RWPE2 (cell line): ENCODE data around the gene AEBP1.
"Not testable (repeated sequence)": the region's sequence is repeated elsewhere in the genome, so short reads cannot be mapped to it uniquely, and the experiment has no call there.

Experiments
- ATAC-seq: fragments of 200-7000 bp; cut with Tn5 transposase; 3 replicates; pipeline ENCODE4 v1.9.1; 2021; ENCODE audit warnings: low read depth
- DNase-seq: peaks from one replicate; pipeline ENCODE4 v3.0.0-alpha.2; 2020; ENCODE audit warnings: low spot score
- H3K27ac ChIP-seq: fragments of 450-650 bp; 2 replicates; pipeline ENCODE4 v1.5.1; 2017; ENCODE audit warnings: mild to moderate bottlenecking; ENCODE audit not compliant: poor library complexity, severe bottlenecking
- H3K27me3 ChIP-seq: fragments of 250-450 bp; sonication (Bioruptor Pico); 2 replicates; pipeline ENCODE4 v1.5.1; 2021; ENCODE audit warnings: mild to moderate bottlenecking, moderate library complexity; ENCODE audit not compliant: insufficient read depth, poor library complexity, severe bottlenecking
- H3K36me3 ChIP-seq: fragments of 250-450 bp; sonication (Bioruptor Pico); 2 replicates; pipeline ENCODE4 v1.5.1; 2020; ENCODE audit warnings: low read depth, mild to moderate bottlenecking, moderate library complexity
- H3K4me1 ChIP-seq: fragments of 250-450 bp; sonication (Bioruptor Pico); 2 replicates; pipeline ENCODE4 v1.5.1; 2021; ENCODE audit warnings: mild to moderate bottlenecking, moderate library complexity; ENCODE audit not compliant: insufficient read depth, poor library complexity, severe bottlenecking
- H3K4me3 ChIP-seq: fragments of 250-450 bp; sonication (Bioruptor Pico); 2 replicates; pipeline ENCODE4 v1.5.1; 2021; ENCODE audit warnings: mild to moderate bottlenecking, moderate library complexity; ENCODE audit not compliant: severe bottlenecking
- H3K9me3 ChIP-seq: fragments of 250-450 bp; sonication (Bioruptor Pico); 2 replicates; pipeline ENCODE4 v1.5.1; 2021; ENCODE audit warnings: mild to moderate bottlenecking, moderate library complexity; ENCODE audit not compliant: severe bottlenecking
- TF ChIP-seq, protein P1 (sequence below): fragments of 450-650 bp; IDR thresholded peaks from one replicate; pipeline ENCODE4 v1.5.1; 2017; ENCODE audit warnings: mild to moderate bottlenecking, moderate library complexity; ENCODE audit not compliant: poor library complexity, severe bottlenecking

AEBP1 gene

DNA sequence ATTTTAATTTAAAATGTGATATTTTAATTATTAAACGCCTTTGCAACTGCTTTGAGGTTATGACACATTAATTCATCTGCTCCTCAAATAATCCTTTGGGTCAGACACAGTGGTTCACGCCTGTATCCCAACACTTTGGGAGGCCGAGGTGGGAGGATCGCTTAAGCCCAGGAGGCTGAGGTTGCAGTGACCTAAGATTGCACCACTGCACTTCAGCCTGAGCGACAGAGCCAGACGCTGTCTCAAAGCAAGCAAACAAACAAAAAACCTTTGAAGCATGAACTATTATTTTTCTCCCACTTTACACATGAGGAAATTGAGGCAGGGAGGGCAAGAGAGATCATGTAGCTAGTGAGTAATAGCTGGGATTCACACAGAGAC lies 20.7 kb downstream of the AEBP1 start:
- no peaks in the 10 kb centered on the region for H3K27me3 ChIP-seq
- ATAC-seq, result no peak
- no peak overlapping the region for H3K27ac ChIP-seq
- H3K4me1 ChIP-seq, result peaks cover 6% of the 10 kb centered on the region
- DNase-seq, result no peak
- H3K4me3 ChIP-seq, result no peak overlapping the region
- TF ChIP-seq, protein P1, sequence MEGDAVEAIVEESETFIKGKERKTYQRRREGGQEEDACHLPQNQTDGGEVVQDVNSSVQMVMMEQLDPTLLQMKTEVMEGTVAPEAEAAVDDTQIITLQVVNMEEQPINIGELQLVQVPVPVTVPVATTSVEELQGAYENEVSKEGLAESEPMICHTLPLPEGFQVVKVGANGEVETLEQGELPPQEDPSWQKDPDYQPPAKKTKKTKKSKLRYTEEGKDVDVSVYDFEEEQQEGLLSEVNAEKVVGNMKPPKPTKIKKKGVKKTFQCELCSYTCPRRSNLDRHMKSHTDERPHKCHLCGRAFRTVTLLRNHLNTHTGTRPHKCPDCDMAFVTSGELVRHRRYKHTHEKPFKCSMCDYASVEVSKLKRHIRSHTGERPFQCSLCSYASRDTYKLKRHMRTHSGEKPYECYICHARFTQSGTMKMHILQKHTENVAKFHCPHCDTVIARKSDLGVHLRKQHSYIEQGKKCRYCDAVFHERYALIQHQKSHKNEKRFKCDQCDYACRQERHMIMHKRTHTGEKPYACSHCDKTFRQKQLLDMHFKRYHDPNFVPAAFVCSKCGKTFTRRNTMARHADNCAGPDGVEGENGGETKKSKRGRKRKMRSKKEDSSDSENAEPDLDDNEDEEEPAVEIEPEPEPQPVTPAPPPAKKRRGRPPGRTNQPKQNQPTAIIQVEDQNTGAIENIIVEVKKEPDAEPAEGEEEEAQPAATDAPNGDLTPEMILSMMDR, result no peak
- H3K36me3 ChIP-seq, result peaks cover 25% of the 10 kb centered on the region
- no peaks in the 10 kb centered on the region for H3K9me3 ChIP-seq

DNA sequence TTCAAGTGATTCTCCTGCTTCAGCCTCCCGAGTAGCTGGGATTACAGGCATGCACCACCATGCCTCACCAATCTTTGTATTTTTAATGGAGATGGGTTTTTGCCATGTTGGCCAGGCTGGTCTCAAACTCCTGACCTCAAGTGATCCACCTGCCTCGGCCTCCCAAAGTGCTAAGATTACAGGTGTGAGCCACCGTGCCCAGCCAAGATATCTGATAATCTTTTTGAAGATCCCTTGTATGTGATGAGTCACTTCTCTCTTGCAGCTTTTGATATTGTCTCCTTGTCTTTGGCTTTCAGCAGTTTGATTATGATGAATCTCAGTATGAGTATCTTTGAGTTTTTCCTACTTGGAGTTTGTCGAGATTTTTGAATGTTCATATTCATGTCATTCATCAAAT lies 22.4 kb downstream of the AEBP1 start:
- not testable (repeated sequence) for H3K36me3 ChIP-seq, ATAC-seq, H3K27me3 ChIP-seq, H3K4me1 ChIP-seq, H3K9me3 ChIP-seq, H3K27ac ChIP-seq, H3K4me3 ChIP-seq, DNase-seq

DNA sequence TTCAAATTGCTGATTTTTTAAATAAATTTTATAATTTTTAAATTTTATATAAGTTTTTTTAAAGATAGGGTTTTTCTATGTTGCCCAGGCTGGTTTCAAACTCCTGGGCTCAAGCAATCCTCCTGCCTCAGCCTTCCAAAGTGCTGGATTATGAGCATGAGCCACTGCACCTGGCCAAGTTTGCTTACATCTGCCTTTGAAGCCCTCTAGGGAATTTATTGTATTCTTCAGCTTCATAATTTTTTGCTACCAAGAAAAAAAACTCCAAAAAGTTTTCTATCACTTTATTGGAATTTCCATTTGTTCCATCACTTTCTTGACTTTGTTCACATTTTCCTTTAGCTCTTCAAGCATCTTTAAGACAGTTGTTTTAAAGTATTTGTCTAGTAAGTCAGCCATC lies 23.0 kb downstream of the AEBP1 start:
- TF ChIP-seq, protein P1, result no peak
- ATAC-seq (no peak), DNase-seq (no peak)
- Histone ChIP-seq H3K9me3 (no peaks in the 10 kb centered on the region), H3K27me3 (no peaks in the 10 kb centered on the region), H3K4me1 (peaks cover 5% of the 10 kb centered on the region), H3K4me3 (no peak overlapping the region), H3K27ac (no peak overlapping the region), H3K36me3 (peaks cover 2% of the 10 kb centered on the region)

DNA sequence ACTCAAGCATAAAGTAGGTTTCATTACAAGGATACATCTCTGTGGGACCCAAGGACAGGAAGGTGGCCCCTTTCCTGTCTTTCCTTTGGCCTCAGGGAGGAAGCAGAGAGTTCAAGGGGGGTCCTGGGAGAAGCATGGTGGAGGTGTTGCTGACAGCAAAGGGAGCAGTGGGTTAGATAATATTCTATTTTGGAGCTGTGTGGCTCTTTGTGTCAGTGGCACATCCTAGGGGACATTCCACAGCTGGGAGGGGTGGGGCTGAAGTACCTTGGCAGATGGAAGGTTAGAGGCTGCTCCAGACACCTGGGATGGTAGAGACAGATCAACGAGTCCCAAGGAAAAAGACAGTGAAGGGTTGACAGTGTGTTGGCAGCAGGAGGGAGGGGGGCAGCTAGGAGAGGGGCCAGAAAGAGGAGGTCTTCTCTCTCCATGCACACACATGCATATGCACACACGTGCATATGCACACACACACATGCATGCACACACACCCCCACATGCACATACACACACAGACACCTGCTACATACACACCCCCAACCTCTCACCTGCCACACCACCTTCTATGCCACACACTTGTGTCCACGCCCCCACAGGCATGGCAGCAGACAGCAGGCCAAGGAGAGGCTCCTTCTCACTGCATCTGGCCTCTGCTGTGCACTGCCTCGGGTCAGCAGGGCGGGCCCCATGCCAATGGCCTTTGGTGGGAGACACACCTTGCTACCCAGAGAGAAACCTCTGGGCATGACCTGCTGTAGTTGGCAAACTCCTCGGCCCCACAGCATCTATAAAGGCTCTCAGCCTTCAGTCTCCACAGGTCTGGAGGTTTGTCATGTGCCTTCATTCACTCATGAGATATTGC lies 24.8 kb downstream of the AEBP1 start:
- no peaks in the 10 kb centered on the region for H3K9me3 ChIP-seq
- no peaks in the 10 kb centered on the region for H3K4me1 ChIP-seq
- DNase-seq (no peak), ATAC-seq (no peak)
- H3K36me3 ChIP-seq, result no peaks in the 10 kb centered on the region
- H3K27me3 ChIP-seq, result no peaks in the 10 kb centered on the region
- TF ChIP-seq, protein P1, result no peak
- no peak overlapping the region for H3K27ac ChIP-seq
- no peak overlapping the region for H3K4me3 ChIP-seq

DNA sequence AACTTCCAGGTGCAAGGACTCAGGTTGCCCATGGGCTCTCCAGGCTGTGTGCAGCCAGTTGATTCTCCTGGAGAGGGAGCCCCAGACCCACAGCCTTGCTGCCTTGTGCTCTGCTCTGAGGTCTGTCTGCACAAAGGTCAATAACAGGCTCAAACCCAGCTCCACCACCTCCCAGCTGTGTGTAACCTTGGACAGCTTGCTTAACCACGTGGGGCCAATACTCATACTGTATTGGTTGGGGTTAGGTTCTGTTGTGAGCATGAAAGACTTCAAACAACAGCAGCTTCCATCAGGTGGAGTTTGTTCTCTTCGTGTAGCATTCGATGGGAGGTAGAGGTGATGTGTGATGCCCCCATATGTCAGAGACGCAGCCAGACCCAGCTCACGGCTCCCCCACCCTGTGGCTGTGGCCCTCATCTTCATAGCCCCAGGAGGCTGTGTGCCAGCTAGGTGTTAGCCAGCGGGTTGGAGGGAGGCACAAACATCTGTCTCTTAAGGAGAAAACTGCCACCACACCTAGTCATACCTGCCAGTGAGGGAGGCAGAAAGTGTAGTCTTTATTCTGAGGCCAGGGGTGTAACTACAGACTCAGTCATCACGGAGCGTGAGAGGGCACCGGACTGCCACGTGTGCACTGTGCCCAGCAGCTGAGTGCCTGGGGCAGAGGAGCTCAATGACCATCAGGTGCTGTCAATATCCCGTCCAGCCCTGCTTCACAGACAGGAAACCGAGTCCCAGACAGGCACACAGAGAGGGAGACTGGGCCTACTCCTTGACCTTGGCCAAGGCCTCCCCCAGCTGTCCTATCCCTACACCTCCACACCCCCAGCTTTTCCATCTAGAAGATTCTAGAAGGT lies 27.3 kb downstream of the AEBP1 start:
- DNase-seq (no peak), ATAC-seq (peak; percentile 70; the same call in 2 of the 3 replicates)
- no peak overlapping the region for H3K27ac ChIP-seq
- H3K36me3 ChIP-seq, result no peaks in the 10 kb centered on the region
- TF ChIP-seq, protein P1, result peak; percentile 29
- no peaks in the 10 kb centered on the region for H3K9me3 ChIP-seq
- no peaks in the 10 kb centered on the region for H3K4me1 ChIP-seq
- H3K27me3 ChIP-seq, result no peaks in the 10 kb centered on the region
- no peak overlapping the region for H3K4me3 ChIP-seq
